Nephron progenitor cell (in vitro differentiated cells): ENCODE results near the gene SSR4.
A peak's percentile ranks its signal among the peaks of the same experiment; 100 is the strongest.
"Not testable (repeated sequence)": the region's sequence is repeated elsewhere in the genome, so short reads cannot be mapped to it uniquely, and the experiment has no call there.

Source experiments
- DNase-seq: peaks from one replicate; pipeline ENCODE4 v3.0.0; 2021
- H3K27ac Mint-ChIP-seq: 2 replicates; pipeline ENCODE4 v1.8.0; 2021; ENCODE audit warnings: mild to moderate bottlenecking, moderate library complexity, mixed read lengths
- H3K27me3 Mint-ChIP-seq: 2 replicates; pipeline ENCODE4 v1.8.0; 2021; ENCODE audit warnings: mild to moderate bottlenecking, low read depth, mixed read lengths; ENCODE audit not compliant: poor library complexity
- H3K36me3 Mint-ChIP-seq: 2 replicates; pipeline ENCODE4 v1.8.0; 2021; ENCODE audit warnings: low read depth, mixed read lengths
- H3K4me1 Mint-ChIP-seq: 2 replicates; pipeline ENCODE4 v1.8.0; 2021; ENCODE audit warnings: mixed read lengths
- H3K4me3 Mint-ChIP-seq: 2 replicates; pipeline ENCODE4 v1.8.0; 2021; ENCODE audit warnings: mild to moderate bottlenecking, moderate library complexity, mixed read lengths
- H3K9me3 Mint-ChIP-seq: 2 replicates; pipeline ENCODE4 v1.8.0; 2021; ENCODE audit warnings: mild to moderate bottlenecking, moderate library complexity, mixed read lengths
- CTCF ChIP-seq: fragments of 200-600 bp; sonication (generic); IDR thresholded peaks from 2 replicates; pipeline ENCODE4 v1.5.0; 2021; ENCODE audit warnings: antibody characterized with exemption

The SSR4 gene

GRCh38 chrX:153814591-153815315 is 20.3 kb downstream of the SSR4 start:
- Mint-ChIP-seq H3K4me3 (no peak overlapping the region), H3K27me3 (no peaks in the 10 kb centered on the region)
- no peak for DNase-seq

GRCh38 chrX:153816831-153817690 is 22.6 kb downstream of the SSR4 start:
- H3K9me3 Mint-ChIP-seq = peaks cover 64% of the 10 kb centered on the region
- H3K27me3 Mint-ChIP-seq = no peaks in the 10 kb centered on the region
- H3K4me3 Mint-ChIP-seq = peak overlapping the region; percentile 26
- no peak for DNase-seq
- no peaks in the 10 kb centered on the region for H3K36me3 Mint-ChIP-seq
- TF ChIP-seq CTCF = no peak
- peak overlapping the region; percentile 17 for H3K27ac Mint-ChIP-seq
- peaks cover 29% of the 10 kb centered on the region for H3K4me1 Mint-ChIP-seq

More at GRCh38 chrX:153814591-153815315, 20.3 kb downstream of the SSR4 start:
- Mint-ChIP-seq H3K36me3 (no peaks in the 10 kb centered on the region), H3K9me3 (peaks cover 70% of the 10 kb centered on the region), H3K4me1 (peaks cover 28% of the 10 kb centered on the region), H3K27ac (no peak overlapping the region)
- no peak for TF ChIP-seq CTCF

GRCh38 chrX:153818064-153818463 is 23.6 kb downstream of the SSR4 start:
- H3K27me3 Mint-ChIP-seq, H3K27ac Mint-ChIP-seq, DNase-seq, H3K4me3 Mint-ChIP-seq, H3K36me3 Mint-ChIP-seq: not testable (repeated sequence)
- peaks cover 63% of the 10 kb centered on the region for H3K9me3 Mint-ChIP-seq
- H3K4me1 Mint-ChIP-seq = peaks cover 32% of the 10 kb centered on the region

GRCh38 chrX:153818571-153819383 is 24.3 kb downstream of the SSR4 start:
- no peaks in the 10 kb centered on the region for H3K27me3 Mint-ChIP-seq
- peak; percentile 79 for DNase-seq
- no peak overlapping the region for H3K27ac Mint-ChIP-seq
- H3K36me3 Mint-ChIP-seq = no peaks in the 10 kb centered on the region
- H3K4me1 Mint-ChIP-seq = peaks cover 32% of the 10 kb centered on the region
- TF ChIP-seq CTCF = no peak
- peaks cover 62% of the 10 kb centered on the region for H3K9me3 Mint-ChIP-seq
- H3K4me3 Mint-ChIP-seq = peak overlapping the region; percentile 70

GRCh38 chrX:153819384-153820040 is 25.0 kb downstream of the SSR4 start:
- no peak for TF ChIP-seq CTCF
- no peaks in the 10 kb centered on the region for H3K36me3 Mint-ChIP-seq
- H3K4me3 Mint-ChIP-seq = peak overlapping the region; percentile 70
- no peak for DNase-seq
- peaks cover 32% of the 10 kb centered on the region for H3K4me1 Mint-ChIP-seq
- H3K9me3 Mint-ChIP-seq = peaks cover 67% of the 10 kb centered on the region
- no peaks in the 10 kb centered on the region for H3K27me3 Mint-ChIP-seq
- H3K27ac Mint-ChIP-seq = no peak overlapping the region
